Measurements from ENCODE around the gene WWTR1. TPM values are rescaled to one million over a fixed set of nuclear protein-coding genes. Genes with fewer than 3 reads are reported as not detected.

Gene WWTR1
- total and polyA plus RNA-seq, 2 donors from 2014 or later = 23.3 to 117 TPM

GRCh38 chr3:149470381-149470780, 187.4 kb downstream of the WWTR1 start:
- Histone ChIP-seq H3K27ac (ENCODE audit: low read depth in 2 of 2, low read length in 2 of 2) (no peak overlapping the region), H3K4me3 (ENCODE audit: low read length in 3 of 3) (no peak overlapping the region), H3K27me3 (ENCODE audit: control insufficient read depth, insufficient read depth, low read length) (no peaks in the 10 kb centered on the region), H3K9ac (ENCODE audit: low read length in 3 of 3) (no peak overlapping the region), H3K4me1 (ENCODE audit: control insufficient read depth in 2 of 3, insufficient read depth in 2 of 3, low read depth in 1 of 3, low read length in 3 of 3) (peaks cover 10 to 21% (median 15%) of the 10 kb centered on the region in 3 donors), H3K36me3 (ENCODE audit: control insufficient read depth in 2 of 3, insufficient read depth in 3 of 3, low read length in 3 of 3) (no peaks in the 10 kb centered on the region), H3K9me3 (ENCODE audit: control insufficient read depth in 2 of 3, insufficient read depth in 1 of 3, low read length in 3 of 3) (no peaks in the 10 kb centered on the region)
- intact Hi-C loops (cut with DNase I) = loop anchor here (10.0 kb wide), 1 partner anchor 76 kb away; no protein-coding TSS in a partner anchor
- DNase-seq = no peak
- no peak for TF ChIP-seq CTCF (IDR thresholded peaks at IDR 0.05; ENCODE audit: borderline replicate concordance, extremely low read depth, insufficient read depth)
- no peak for FAIRE-seq

GRCh38 chr3:149468504-149469212, 189.2 kb downstream of the WWTR1 start:
- no peaks in the 10 kb centered on the region for H3K36me3 ChIP-seq (ENCODE audit: control insufficient read depth in 2 of 3, insufficient read depth in 3 of 3, low read length in 3 of 3)
- peaks cover 0 to 12% (median 10%) of the 10 kb centered on the region in 3 donors for H3K4me1 ChIP-seq (ENCODE audit: control insufficient read depth in 2 of 3, insufficient read depth in 2 of 3, low read depth in 1 of 3, low read length in 3 of 3)
- H3K27me3 ChIP-seq (ENCODE audit: control insufficient read depth, insufficient read depth, low read length) = no peaks in the 10 kb centered on the region
- H3K9me3 ChIP-seq (ENCODE audit: control insufficient read depth in 2 of 3, insufficient read depth in 1 of 3, low read length in 3 of 3) = no peaks in the 10 kb centered on the region
- intact Hi-C loops (cut with DNase I) = no loop called here
- no peak overlapping the region for H3K4me3 ChIP-seq (ENCODE audit: low read length in 3 of 3)
- DNase-seq (no peak), FAIRE-seq (no peak)
- TF ChIP-seq CTCF (IDR thresholded peaks at IDR 0.05; ENCODE audit: borderline replicate concordance, extremely low read depth, insufficient read depth) = no peak
- H3K9ac ChIP-seq (ENCODE audit: low read length in 3 of 3) = no peak overlapping the region
- H3K27ac ChIP-seq (ENCODE audit: low read depth in 2 of 2, low read length in 2 of 2) = no peak overlapping the region

Other genes starting within 250 kb of the WWTR1 start
- gene TM4SF4, start 183.3 kb downstream of the WWTR1 start, total RNA-seq = 0.94 TPM
- gene TM4SF4, start 183.3 kb downstream of the WWTR1 start, polyA plus RNA-seq (ENCODE audit: insufficient read depth, low read depth, low replicate concordance) = 0.92 TPM
- gene COMMD2, start 94.5 kb upstream of the WWTR1 start, total RNA-seq = 43.4 TPM
- gene COMMD2, start 94.5 kb upstream of the WWTR1 start, polyA plus RNA-seq (ENCODE audit: insufficient read depth, low read depth, low replicate concordance) = 17.9 TPM
- not detected for gene ANKUB1, start 134.5 kb upstream of the WWTR1 start, total RNA-seq
- gene ANKUB1, start 134.5 kb upstream of the WWTR1 start, polyA plus RNA-seq (ENCODE audit: insufficient read depth, low read depth, low replicate concordance) = not detected
- gene RNF13, start 155.2 kb upstream of the WWTR1 start, total RNA-seq = 87.1 TPM
- gene RNF13, start 155.2 kb upstream of the WWTR1 start, polyA plus RNA-seq (ENCODE audit: insufficient read depth, low read depth, low replicate concordance) = 54.1 TPM